DMS79 (cell line): ENCODE data around the gene B3GALT6.

Source experiments
- DNase-seq: peaks from one replicate; lab custom pipeline; 2025; lab: John Stamatoyannopoulos, UW

Gene B3GALT6

DNA sequence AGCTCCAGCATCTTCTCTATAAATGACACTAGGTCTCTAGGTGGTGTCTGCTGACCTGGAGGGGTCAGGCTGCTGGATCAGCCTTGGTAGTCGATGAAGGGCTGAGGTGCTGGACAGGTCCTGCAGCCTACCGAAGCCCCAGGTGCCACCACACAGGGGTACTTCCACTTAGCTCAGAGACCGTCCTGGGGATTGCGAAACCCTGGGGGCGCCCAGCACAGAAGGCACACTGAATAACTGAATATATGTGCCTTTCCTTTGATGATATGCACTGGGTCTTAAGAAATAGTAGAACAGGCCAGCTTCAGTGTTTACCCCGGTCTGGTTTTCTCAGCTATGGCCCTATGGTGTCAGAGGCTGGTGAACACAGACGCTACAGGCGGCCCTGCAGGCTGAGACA is 30.7 kb downstream of the B3GALT6 start:
- no peak for DNase-seq

GRCh38 chr1:1264026-1264425 is 32.0 kb downstream of the B3GALT6 start:
- DNase-seq: no peak

- no peak for DNase-seq
Observed at GRCh38 chr1:1264868-1265272, 32.8 kb downstream of the B3GALT6 start.

GRCh38 chr1:1267488-1268283 is 35.6 kb downstream of the B3GALT6 start:
- DNase-seq: no peak

- no peak for DNase-seq
Observed at GRCh38 chr1:1268284-1268682, 36.2 kb downstream of the B3GALT6 start.

DNA sequence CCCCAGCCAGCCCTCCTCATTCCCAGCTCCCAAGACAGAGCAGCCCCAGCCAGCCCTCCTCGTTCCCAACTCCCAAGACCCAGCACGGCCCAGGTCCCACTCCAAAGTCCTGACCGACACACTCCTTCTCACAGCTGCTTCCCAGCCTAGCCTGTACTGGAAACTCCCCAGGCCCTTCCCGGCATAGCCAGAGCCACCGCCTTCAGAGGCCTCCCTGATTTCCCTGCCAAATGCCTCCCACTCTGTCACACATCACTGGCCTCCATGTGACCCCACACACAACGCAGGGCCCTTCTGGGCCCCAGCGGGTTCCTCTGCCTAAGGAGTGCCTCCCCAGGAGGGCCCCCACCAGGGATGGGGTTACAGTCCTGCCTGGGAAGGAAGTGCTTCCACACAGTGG is 38.8 kb downstream of the B3GALT6 start:
- DNase-seq: no peak

DNA sequence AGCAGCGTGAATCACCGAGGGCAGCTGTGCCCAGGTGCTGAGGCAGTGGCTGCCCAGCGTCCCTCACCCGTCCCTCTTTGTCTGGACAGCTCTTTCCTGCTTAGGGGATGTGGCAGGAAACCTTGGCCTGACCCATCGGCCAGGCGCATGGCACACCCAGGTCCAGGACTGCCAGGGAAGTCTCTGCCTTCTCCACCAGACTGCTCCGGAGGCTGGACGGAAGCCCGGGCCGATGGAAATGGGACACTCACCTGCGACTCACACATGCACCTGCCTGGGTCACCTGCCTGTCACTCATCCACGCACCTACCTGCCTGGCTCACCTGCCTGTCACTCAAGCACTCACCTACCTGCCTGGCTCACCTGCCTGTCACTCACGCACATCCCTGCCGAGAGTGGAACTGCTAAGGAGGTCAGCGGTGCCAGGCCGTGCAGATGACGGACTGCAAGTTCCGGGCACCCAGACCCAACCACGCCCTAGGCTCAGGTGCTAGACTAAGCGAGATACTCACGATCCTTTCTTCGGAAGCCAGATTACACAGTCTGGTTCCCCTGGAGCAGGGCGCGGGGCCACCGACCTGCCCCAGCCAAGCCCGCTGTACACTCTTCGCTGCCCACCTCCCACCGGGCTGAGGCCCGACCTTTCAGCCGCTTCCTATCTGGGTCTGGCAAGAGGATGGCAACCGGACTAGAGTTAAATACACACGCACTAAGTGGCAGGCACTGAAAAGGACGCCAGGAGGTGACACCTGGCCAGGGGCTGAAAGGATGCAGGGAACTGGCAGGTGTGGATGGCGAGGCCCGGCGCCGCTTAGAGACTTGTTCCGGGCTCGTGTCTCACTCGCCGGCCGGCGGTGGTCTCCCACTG is 40.5 kb downstream of the B3GALT6 start:
- peak; percentile 12 for DNase-seq

GRCh38 chr1:1273209-1273511 is 41.1 kb downstream of the B3GALT6 start:
- no peak for DNase-seq

DNA sequence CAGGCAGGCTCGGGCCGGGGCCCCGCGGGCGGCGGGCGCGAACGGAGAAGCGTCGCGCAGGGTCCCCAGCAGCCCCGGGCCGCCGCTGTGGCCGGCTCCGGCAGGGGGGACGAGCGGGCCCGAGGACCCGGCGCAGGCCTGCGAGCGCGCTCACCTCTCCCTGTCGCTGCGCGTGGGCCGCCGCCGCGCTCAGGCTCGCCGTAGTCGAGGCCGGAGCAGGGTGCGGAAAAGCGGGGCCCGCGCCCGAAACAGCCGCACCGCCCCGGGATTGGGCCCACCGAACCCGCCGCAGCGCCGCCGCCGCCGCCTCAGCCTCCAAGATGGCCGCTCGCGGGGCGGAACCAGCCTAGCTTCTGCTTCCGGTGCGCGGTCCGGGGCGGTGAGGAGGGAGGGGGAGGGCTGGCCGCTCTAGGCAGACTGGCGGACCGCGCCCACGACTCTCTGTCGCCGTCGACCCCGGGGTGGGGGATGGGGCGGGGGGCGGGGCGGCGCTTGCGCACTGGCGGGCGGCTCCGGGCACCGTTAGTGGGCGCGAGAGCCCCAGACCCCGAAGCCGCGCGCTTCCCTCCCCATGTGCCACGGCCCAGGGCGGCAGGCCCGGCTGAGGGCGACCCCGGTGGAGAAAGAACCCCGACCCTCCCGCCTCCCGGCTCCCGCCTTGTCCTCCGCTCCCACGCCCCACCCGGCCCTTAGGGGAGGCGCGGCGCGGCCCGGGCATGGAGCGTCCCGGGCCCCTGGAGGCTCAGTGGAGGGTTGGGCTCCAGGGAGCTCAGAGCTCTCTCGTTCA is 41.7 kb downstream of the B3GALT6 start, which contains the start of gene UBE2J2:
Gene UBE2J2, minus strand, starts transcription at position 343 of the 787 bp plus-strand sequence. CDS start 5,862 bp downstream, outside the sequence.
- DNase-seq: peak; percentile 67

- DNase-seq: no peak
Observed at GRCh38 chr1:1274299-1274930, 42.4 kb downstream of the B3GALT6 start.

- DNase-seq: no peak
Observed at GRCh38 chr1:1274931-1275431, 42.9 kb downstream of the B3GALT6 start.

- DNase-seq: no peak
Observed at GRCh38 chr1:1275836-1276235, 43.8 kb downstream of the B3GALT6 start.

DNA sequence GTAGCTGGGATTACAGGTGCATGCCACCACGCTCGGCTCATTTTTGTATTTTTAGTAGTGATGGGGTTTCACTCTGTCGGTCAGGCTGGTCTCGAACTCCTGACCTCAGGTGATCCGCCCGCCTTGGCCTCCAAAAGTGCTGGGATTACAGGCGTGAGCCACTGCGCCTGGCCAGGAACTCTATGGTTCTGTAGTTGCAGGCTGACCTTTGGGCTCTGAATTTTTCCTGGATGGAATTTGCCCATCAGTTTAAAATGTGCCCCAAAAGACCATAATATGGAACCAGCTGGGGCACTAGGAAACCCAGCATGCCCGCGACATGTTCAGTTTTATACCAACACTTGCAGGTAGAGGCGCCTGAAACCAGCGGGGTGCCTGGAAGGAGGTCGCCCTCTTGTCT is 46.6 kb downstream of the B3GALT6 start:
- DNase-seq: no peak

DNA sequence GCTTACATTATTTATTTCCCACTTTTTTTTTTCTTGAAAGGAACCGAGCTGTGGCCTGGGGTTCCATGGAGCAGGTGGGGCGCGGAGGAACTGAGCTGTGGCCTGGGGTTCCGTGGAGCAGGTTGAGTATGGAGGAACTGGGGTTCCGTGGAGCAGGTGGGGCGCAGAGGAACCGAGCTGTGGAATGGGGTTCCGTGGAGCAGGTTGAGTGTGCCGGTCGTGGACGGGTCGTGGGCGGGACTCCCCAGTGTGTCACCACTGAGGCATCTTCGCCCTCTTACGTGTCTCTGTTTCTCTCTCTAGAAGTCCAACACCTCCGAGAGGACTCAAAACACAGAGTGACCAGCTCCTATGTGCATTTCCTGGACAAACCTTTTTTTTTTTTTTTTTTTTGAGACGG is 47.0 kb downstream of the B3GALT6 start:
- DNase-seq: no peak

DNA sequence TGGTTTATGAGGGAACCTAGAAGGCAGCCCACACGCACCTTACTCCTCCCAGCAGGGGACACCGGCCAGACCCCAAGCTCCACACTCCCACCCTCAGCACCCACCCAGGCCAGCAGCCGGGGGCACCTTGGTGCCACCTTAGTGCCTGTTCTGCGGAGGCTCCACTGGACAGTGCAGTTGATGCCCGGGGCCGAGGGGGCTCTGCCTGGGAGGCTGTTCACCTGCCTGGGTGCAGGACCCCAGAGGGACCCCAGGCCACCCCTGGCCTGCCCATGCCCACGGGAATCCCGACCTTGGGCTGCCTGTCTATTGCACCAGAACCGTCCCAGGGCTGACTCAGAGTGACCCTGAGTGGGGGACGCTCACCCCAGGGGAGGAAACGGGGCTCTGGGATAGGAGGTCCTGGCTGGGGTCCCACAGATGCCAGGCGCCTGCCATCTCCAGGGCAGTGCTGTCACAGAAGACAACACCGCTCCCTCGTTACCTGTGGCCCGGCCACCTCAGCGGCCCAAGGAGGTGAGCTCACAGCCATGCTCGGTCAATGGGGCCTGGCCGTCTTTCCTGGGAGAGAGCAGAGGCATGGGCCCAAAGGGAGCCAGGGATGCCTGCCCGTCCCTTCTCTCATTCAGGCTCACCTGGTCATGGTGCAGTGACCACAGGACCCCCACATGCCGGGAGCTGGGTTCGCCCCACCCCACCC is 48.9 kb downstream of the B3GALT6 start:
- no peak for DNase-seq

DNA sequence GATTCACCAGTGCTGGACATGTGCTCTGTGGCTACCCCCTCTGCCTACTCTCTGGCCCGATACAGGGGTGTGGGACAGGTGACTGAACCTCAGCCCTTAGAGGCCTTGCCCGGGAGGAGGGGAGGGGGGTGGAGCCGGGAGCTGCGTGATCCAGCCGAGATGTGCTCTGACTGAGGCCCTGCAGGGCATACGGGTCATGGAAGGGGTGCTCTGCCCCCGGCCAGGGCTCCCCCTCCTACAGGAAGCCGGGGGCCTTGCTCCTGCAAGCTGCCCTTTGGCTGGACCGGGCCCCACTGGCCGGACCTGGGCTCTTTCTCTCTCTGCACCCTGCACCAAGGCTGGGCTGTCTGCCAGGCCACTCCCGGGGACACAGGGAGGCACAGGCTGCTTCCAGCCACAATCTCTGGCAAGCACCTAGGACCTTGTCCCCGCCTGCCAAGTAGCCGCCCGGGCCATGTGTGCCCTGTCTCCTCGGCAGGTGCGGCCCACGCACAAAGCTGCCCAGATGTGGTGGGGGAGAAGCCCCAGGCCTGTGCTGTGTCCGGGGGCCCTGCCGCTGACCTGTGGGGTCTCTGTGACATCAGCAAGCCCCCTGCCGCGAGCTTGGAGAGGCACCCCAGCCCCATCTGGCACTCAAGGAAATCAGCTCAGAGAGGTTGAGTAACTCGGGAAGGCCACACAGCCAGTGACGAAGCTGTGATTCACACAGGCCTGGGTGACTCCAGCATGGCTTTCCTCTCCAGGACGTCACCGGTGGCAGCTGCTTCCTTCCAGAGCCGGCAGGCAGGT is 49.7 kb downstream of the B3GALT6 start:
- peak; percentile 2 for DNase-seq

GRCh38 chr1:1282998-1283397 is 51.0 kb downstream of the B3GALT6 start:
- DNase-seq: no peak

- no peak for DNase-seq
Observed at GRCh38 chr1:1283821-1284220, 51.8 kb downstream of the B3GALT6 start.
